NCI-H2196 treated with DMSO at 0.1 percent for 48 hours (cell line): ENCODE results near the gene EHD4.

Experiments used
- DNase-seq: peaks from one replicate; lab custom pipeline; 2025; ENCODE audit not compliant: unreplicated experiment; lab: John Stamatoyannopoulos, UW

The EHD4 gene

DNA sequence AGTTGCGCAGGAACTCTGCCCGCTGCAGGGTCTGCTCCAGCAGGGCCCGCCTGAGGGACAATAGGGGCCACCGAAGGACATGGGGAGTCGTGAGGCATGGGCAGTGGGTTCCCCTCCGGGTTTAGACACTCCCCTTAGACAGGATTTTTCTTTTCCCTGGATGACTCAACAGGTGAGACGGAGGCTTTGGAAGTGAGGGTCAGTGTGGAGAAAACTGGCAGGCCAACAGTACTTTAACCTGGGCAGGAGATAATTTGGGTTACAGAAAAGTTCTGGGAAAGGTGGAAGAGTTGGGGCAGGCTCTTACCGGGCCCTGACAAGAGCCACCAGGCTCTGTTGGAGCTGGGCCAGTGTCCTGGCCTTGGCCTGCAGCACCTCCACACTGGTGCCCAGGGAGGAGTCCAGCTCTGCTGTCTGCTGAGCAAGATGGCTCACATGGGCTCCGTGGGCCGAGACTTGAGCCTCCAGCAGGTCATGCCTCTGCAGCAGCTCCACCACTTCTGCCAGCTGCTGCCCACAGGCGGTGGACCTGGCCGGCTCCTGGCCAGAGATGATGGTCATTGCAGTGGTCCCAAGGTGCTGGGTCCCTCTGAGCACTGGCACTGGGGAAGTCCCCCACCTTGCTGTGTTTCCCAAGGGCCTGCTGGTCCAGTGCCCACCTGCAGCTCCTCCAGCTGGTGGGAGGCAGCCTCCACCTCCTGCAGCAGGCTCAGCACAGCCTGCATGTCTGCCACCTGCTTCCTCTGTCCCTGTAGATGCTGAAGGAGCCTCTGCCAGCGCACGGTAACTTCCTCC, 89.5 kb downstream of the EHD4 start:
- no peak for DNase-seq

DNA sequence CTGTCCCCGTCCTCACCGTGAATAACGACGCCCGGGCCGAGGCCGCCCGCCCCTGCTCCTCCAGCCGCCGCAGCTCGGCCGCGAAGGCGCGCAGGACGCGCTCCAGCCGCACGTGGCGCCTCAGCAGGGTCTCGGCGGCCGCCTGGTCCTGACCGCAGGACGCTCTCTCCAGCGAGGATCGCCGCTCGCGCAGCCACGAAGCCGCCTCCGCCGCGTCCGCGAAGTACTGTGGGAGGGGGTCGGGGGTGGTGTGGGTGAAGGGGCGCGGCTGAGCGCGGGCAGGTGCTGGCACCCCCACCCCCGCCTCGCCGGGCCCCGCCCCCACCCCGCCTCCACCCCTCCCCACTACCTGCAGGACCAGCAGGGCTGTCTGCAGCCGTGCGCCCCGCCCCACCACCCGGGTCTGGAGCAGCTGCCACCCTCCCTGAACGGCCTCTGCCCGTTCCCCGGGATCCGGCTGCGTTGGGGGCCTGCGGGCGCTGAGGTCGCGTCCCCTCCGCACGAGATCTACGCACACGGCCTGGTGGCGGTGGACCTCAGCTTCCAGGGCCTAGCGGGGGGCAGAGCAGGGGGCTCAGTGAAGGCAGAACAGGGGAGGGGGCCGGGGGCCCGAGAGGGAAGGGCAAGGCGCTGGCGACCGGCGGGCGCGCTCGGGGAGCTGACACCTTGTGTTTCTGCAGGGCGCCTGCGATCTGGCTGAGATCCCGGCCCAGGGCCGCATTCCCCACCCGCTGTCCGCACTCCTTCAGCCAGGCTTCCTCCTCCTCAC, 90.3 kb downstream of the EHD4 start:
- no peak for DNase-seq

DNA sequence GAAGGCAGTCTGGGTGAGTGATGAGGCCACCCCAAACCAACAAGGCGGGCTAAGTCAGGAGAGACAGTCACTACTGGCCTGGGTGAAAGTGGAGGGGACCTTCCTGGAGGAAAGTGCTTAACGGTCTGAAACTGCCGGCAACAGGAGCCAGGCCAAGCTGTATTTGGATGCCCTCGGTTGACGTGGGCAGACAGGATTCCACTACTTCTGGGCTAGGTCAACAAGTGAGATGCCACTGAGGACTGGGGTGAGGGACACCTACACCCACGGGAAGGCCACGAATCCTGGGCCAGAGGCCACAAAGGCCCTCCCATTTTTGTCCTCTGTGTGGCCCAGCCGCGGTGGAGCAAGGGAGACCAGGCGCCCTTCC, 90.8 kb downstream of the EHD4 start:
- DNase-seq, result no peak

- no peak for DNase-seq
Observed at GRCh38 chr15:41881086-41881485, 91.3 kb downstream of the EHD4 start.

- DNase-seq, result no peak
Observed at GRCh38 chr15:41880156-41880877, 92.0 kb downstream of the EHD4 start.

DNA sequence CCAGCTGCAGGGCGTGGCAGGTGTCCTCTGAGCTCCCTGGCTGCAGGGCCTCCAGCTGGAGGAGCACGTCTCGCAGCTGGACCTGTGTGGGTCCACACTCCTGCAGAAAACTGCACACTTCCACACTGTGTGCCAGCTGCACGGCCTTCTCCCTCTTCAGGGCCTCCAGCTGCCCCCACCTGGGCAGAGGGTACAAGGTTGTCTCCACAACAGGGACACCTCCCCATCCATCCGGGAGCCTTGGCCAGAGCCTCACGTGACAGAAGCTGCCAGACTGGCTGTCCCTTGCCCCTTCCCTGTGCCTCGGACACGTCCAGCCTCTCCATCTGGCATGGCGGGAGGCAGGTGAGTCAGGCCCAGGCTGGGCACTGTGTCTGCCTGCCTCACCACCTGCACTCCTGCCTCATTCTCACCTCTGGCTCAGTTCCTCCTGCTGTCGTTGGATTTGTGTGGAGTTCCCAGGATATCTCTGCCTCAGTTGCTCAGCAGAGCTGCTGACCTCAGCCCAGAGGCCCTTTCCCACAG, 93.0 kb downstream of the EHD4 start:
- no peak for DNase-seq

DNA sequence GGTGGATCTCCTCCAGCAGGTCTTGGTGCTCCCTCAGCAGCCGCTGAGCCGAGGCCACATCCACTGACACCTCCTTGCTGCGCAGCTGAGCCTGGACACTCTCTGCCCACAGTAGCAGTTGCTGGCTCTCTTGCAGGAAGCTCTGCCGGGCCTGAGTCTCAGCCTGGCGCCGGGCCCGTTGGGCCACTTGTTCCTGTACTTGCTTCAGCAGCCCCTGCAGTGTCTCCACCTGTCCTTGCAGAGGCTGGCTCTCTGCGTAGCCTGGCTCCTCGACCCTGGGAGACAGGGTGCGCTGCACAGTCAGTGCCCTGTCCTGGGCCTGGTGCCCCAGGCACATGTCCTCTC, 94.0 kb downstream of the EHD4 start:
- no peak for DNase-seq

- DNase-seq, result no peak
Observed at GRCh38 chr15:41877631-41878354, 94.6 kb downstream of the EHD4 start.

- no peak for DNase-seq
Observed at GRCh38 chr15:41876689-41877088, 95.7 kb downstream of the EHD4 start.

- DNase-seq, result no peak
Observed at GRCh38 chr15:41876007-41876406, 96.3 kb downstream of the EHD4 start.

DNA sequence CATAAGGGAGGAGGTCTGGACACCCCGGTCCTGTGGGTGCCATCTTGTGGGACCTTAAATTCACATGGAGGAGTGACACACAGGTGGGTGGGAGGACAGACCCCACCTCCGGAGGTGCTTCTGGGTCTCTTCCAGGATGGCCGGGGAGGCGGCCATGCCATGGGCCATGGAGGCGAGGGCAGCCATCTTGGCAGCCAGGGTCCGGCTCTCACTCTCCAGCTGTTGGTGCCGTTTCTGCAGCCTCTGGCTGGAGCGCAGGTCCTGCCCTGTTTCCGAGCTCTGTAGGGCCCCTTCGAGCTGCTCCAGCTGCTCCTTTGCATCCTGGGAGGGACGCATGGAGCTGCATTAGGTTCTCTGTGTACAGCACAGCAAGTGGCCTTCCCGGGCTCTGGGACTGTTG, 97.6 kb downstream of the EHD4 start:
- no peak for DNase-seq

DNA sequence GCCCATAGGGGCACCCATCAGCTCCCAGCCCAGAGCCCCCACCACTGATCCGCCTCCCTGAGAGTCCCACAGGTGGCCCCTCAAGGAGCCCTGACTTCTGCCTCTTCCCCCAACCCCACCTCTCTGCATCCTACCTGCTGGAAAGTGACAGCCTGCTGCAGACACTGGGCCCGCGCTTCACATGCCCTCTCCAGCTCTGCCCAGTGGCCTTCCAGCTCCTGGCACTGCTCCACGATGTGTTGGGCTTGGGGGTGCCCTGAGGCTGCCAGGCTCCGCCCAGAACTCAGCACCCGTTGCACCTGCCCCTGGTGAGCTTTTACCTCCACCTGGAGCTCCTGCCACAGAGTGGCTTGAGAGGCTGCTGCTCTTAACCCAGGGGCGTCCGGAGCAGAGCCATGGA, 98.6 kb downstream of the EHD4 start:
- DNase-seq, result peak; percentile 20

- no peak for DNase-seq
Observed at GRCh38 chr15:41872166-41872747, 100.1 kb downstream of the EHD4 start.

DNA sequence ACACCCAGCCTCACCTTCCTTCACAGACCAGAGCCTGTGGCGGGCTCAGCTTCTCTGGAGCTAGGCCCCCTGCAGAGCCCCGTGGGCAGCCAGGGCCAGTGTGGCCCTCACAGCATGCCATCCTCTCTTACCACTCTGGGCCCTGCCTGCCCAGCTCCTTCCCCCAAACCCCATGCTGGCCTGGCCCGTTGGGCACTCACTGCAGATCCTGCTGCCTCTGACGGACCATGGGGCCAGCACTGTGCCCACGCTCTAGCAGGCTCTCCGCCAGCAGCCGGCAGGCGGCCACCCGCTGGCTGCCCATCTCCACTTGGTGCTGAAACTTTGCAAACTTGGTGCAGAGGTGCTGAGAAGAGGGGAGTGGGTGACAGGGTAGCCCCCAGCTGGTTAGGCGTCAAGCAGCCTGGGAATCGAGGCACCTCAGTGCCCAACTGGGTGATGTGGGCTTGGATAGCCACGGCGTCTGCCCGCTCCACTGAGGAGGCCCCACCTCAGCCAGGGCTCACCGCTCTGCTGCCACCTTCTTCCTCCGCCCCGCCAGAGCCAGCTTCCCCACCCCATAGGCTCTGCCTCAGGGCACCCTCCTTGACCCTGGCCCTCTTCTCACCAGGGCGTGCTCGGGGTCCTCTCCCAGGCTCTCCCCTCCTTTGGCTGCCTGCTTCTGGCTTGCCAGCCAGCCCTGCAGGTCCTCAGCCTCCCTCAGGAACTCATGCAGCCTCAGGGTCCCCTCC, 101.0 kb downstream of the EHD4 start:
- no peak for DNase-seq

- DNase-seq, result no peak
Observed at GRCh38 chr15:41870689-41871081, 101.7 kb downstream of the EHD4 start.

GRCh38 chr15:41869770-41870688, 102.3 kb downstream of the EHD4 start:
- no peak for DNase-seq

DNA sequence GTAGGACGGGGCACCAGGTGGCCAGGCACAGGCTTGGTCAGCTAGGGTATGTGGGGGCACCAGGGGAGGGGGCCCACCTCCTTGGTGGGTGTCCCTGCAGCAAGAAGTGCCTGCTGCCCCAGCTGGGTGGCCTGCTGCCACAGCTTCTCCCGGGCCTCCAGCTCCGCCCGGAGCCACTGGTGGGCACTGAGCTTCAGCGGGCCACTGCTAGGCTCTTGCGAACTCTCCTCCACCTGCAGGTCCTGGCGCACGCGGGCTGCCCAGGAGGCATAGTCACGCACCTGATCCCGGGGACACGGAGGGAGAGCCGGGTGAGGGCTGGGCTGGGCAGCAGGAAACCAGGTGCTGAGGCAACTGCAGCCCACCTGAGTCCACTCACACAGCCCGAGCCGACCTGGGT, 104.0 kb downstream of the EHD4 start:
- no peak for DNase-seq

GRCh38 chr15:41866872-41867579, 105.3 kb downstream of the EHD4 start:
- no peak for DNase-seq
